Neural cell (in vitro differentiated cells): ENCODE measurements around the gene C10orf90. TPM values are rescaled to one million over a fixed set of nuclear protein-coding genes. Genes with fewer than 3 reads are reported as not detected.

Experiments
- H2AFZ ChIP-seq: fragments of 200-600, 300-800 bp; sonication (generic), shearing (Covaris generic); 2 replicates; pipeline ENCODE4 v1.6.0; 2014; ENCODE audit warnings: low read depth, mild to moderate bottlenecking, antibody characterized with exemption, low read length, moderate library complexity
- H3F3A ChIP-seq: fragments of 200-600 bp; shearing (Covaris generic); 2 replicates; pipeline ENCODE4 v1.6.1; 2016; ENCODE audit warnings: mild to moderate bottlenecking, moderate library complexity, mixed read lengths, antibody characterized with exemption, low read length; ENCODE audit not compliant: insufficient read depth, poor library complexity, severe bottlenecking
- H3K27ac ChIP-seq: fragments of 200-600, 300-800 bp; sonication (generic), shearing (Covaris generic); 2 replicates; pipeline ENCODE4 v1.5.1; 2014; ENCODE audit warnings: mild to moderate bottlenecking, low read length, moderate library complexity
- H3K27me3 ChIP-seq: fragments of 300-800, 200-600 bp; sonication (generic), shearing (Covaris generic); 2 replicates; pipeline ENCODE4 v1.6.0; 2014; ENCODE audit warnings: mild to moderate bottlenecking, low read depth, low read length, moderate library complexity; ENCODE audit not compliant: insufficient read depth
- H3K36me3 ChIP-seq: fragments of 300-800, 200-600 bp; sonication (generic), shearing (Covaris generic); 2 replicates; pipeline ENCODE4 v1.5.1; 2014; ENCODE audit warnings: mild to moderate bottlenecking, antibody characterized with exemption, low read length, moderate library complexity; ENCODE audit not compliant: insufficient read depth
- H3K4me2 ChIP-seq: fragments of 300-800, 200-600 bp; sonication (generic), shearing (Covaris generic); 2 replicates; pipeline ENCODE4 v1.6.0; 2014; ENCODE audit warnings: mild to moderate bottlenecking, low read length
- H3K4me3 ChIP-seq: fragments of 300-800, 200-600 bp; sonication (generic), shearing (Covaris generic); 2 replicates; pipeline ENCODE4 v1.5.1; 2014; ENCODE audit warnings: mild to moderate bottlenecking, low read length, moderate library complexity
- H3K79me2 ChIP-seq: fragments of 200-600 bp; shearing (Covaris generic); replicated peaks from 2 replicates; pipeline ENCODE4 v1.6.0; 2014; ENCODE audit warnings: mild to moderate bottlenecking, low read length, moderate library complexity; ENCODE audit not compliant: insufficient read depth
- H3K9ac ChIP-seq: fragments of 300-800, 200-600 bp; sonication (generic), shearing (Covaris generic); 2 replicates; pipeline ENCODE4 v1.6.1; 2016; ENCODE audit warnings: mild to moderate bottlenecking, low read length, mixed read lengths
- H3K9me2 ChIP-seq: fragments of 200-600 bp; shearing (Covaris generic); 2 replicates; pipeline ENCODE4 v1.6.1; 2016; ENCODE audit warnings: mild to moderate bottlenecking, low read length, mixed read lengths; ENCODE audit not compliant: insufficient read depth
- H3K9me3 ChIP-seq: fragments of 200-600, 300-800 bp; sonication (generic), shearing (Covaris generic); 2 replicates; pipeline ENCODE4 v1.6.1; 2016; ENCODE audit warnings: mild to moderate bottlenecking, mixed run types, low read length, moderate library complexity, mixed read lengths
- H4K20me1 ChIP-seq: fragments of 200-600 bp; shearing (Covaris generic); 2 replicates; pipeline ENCODE4 v1.6.1; 2016; ENCODE audit warnings: mild to moderate bottlenecking, mixed run types; ENCODE audit not compliant: insufficient read depth
- EP300 ChIP-seq: fragments of 450-650 bp; conservative IDR thresholded peaks from 2 replicates; pipeline ENCODE4 v1.6.1; 2014; ENCODE audit warnings: antibody characterized with exemption, mild to moderate bottlenecking, moderate library complexity; ENCODE audit not compliant: poor library complexity, severe bottlenecking
- EZH2 ChIP-seq: fragments of 200-600, 300-800 bp; shearing (Covaris generic), sonication (generic); IDR thresholded peaks from 2 replicates; pipeline ENCODE4 v1.6.1; 2014; ENCODE audit warnings: antibody characterized with exemption, low read length, borderline replicate concordance, mild to moderate bottlenecking; ENCODE audit not compliant: insufficient read depth, poor library complexity, severe bottlenecking
- MXI1 ChIP-seq: fragments of 450-650 bp; conservative IDR thresholded peaks from 2 replicates; pipeline ENCODE4 v1.6.1; 2014; ENCODE audit warnings: antibody characterized with exemption, mild to moderate bottlenecking; ENCODE audit not compliant: poor library complexity, severe bottlenecking
- POLR2AphosphoS5 ChIP-seq: IDR thresholded peaks from 2 replicates; pipeline ENCODE4 v1.6.1; 2012
- RAD21 ChIP-seq: fragments of 450-650 bp; conservative IDR thresholded peaks from 2 replicates; pipeline ENCODE4 v1.6.1; 2014; ENCODE audit warnings: antibody characterized with exemption, mild to moderate bottlenecking, moderate library complexity
- SMC3 ChIP-seq: fragments of 450-650 bp; conservative IDR thresholded peaks from 2 replicates; pipeline ENCODE4 v1.6.1; 2014; ENCODE audit warnings: antibody characterized with exemption, mild to moderate bottlenecking, moderate library complexity; ENCODE audit not compliant: poor library complexity
- TAF1 ChIP-seq: IDR thresholded peaks from 2 replicates; pipeline ENCODE4 v1.6.1; 2012; ENCODE audit warnings: low read depth
- polyA plus RNA-seq: library from polyadenylated mRNA; depleted of rRNA; stranded (reverse); fragments of >200 nt; gene quantifications from 2 replicates; pipeline ENCODE4 v1.2.3, GENCODE V29; 2014
- TF ChIP-seq, protein P1 (sequence below): IDR thresholded peaks from 2 replicates; pipeline ENCODE4 v1.6.1; 2012; ENCODE audit warnings: borderline replicate concordance
- TF ChIP-seq, protein P2 (sequence below): fragments of 450-650 bp; IDR thresholded peaks from 2 replicates; pipeline ENCODE4 v1.5.1; 2014; ENCODE audit warnings: antibody characterized with exemption, mild to moderate bottlenecking, moderate library complexity; ENCODE audit not compliant: poor library complexity, severe bottlenecking

C10orf90 gene
- polyA plus RNA-seq, 1 donor from 2014 or later = not detected

DNA sequence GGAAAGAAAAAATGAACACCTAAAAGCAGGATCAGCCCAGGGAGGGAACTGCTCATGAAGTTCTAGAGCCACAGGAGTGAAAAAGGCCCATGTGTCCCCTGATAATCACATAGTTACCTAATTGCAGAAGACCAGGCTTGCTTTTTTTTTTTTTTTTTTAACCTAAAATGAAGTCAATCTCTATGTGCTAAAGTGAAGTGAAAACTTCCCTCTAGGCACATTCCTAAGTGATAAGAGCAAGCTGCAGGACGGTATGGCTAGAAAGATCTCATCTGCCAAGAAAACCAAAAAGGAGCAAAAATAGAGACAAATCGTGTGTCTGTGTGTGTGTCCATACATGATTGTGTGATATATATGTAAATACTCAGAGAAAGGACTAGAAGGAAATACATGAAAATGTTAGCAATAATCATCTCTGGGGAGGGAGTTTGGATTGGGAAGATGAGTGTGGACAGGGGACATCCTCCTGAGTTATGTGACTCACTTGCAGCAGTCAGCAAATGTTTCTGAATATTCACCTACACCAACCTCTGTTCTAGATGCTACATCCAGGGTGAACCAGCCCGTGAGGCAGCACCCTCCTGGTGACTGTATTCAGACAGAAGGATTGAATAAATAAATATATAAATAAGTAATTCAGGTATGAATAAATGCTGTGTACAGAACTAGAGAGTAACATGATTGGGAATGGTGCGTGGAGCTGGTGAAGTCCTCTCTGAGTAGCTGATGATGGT is 76.4 kb downstream of the C10orf90 start:
- no peaks in the 10 kb centered on the region for H3F3A ChIP-seq
- H3K36me3 ChIP-seq = no peaks in the 10 kb centered on the region
- H2AFZ ChIP-seq = no peak overlapping the region
- TF ChIP-seq RAD21 = no peak
- TF ChIP-seq POLR2AphosphoS5 = no peak
- TF ChIP-seq, protein P1, sequence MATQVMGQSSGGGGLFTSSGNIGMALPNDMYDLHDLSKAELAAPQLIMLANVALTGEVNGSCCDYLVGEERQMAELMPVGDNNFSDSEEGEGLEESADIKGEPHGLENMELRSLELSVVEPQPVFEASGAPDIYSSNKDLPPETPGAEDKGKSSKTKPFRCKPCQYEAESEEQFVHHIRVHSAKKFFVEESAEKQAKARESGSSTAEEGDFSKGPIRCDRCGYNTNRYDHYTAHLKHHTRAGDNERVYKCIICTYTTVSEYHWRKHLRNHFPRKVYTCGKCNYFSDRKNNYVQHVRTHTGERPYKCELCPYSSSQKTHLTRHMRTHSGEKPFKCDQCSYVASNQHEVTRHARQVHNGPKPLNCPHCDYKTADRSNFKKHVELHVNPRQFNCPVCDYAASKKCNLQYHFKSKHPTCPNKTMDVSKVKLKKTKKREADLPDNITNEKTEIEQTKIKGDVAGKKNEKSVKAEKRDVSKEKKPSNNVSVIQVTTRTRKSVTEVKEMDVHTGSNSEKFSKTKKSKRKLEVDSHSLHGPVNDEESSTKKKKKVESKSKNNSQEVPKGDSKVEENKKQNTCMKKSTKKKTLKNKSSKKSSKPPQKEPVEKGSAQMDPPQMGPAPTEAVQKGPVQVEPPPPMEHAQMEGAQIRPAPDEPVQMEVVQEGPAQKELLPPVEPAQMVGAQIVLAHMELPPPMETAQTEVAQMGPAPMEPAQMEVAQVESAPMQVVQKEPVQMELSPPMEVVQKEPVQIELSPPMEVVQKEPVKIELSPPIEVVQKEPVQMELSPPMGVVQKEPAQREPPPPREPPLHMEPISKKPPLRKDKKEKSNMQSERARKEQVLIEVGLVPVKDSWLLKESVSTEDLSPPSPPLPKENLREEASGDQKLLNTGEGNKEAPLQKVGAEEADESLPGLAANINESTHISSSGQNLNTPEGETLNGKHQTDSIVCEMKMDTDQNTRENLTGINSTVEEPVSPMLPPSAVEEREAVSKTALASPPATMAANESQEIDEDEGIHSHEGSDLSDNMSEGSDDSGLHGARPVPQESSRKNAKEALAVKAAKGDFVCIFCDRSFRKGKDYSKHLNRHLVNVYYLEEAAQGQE = no peak
- no peak for TF ChIP-seq SMC3
- no peak for TF ChIP-seq EP300
- no peak for TF ChIP-seq MXI1
- no peak for TF ChIP-seq TAF1
- TF ChIP-seq, protein P2, sequence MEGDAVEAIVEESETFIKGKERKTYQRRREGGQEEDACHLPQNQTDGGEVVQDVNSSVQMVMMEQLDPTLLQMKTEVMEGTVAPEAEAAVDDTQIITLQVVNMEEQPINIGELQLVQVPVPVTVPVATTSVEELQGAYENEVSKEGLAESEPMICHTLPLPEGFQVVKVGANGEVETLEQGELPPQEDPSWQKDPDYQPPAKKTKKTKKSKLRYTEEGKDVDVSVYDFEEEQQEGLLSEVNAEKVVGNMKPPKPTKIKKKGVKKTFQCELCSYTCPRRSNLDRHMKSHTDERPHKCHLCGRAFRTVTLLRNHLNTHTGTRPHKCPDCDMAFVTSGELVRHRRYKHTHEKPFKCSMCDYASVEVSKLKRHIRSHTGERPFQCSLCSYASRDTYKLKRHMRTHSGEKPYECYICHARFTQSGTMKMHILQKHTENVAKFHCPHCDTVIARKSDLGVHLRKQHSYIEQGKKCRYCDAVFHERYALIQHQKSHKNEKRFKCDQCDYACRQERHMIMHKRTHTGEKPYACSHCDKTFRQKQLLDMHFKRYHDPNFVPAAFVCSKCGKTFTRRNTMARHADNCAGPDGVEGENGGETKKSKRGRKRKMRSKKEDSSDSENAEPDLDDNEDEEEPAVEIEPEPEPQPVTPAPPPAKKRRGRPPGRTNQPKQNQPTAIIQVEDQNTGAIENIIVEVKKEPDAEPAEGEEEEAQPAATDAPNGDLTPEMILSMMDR = no peak
- TF ChIP-seq EZH2 = no peak
- H3K9me2 ChIP-seq = no peaks in the 10 kb centered on the region
- H3K9me3 ChIP-seq = no peaks in the 10 kb centered on the region
- H3K27ac ChIP-seq = no peak overlapping the region
- no peak overlapping the region for H3K9ac ChIP-seq
- no peaks in the 10 kb centered on the region for H3K79me2 ChIP-seq
- no peak overlapping the region for H3K4me2 ChIP-seq
- no peak overlapping the region for H3K4me3 ChIP-seq
- no peaks in the 10 kb centered on the region for H4K20me1 ChIP-seq
- no peaks in the 10 kb centered on the region for H3K27me3 ChIP-seq

DNA sequence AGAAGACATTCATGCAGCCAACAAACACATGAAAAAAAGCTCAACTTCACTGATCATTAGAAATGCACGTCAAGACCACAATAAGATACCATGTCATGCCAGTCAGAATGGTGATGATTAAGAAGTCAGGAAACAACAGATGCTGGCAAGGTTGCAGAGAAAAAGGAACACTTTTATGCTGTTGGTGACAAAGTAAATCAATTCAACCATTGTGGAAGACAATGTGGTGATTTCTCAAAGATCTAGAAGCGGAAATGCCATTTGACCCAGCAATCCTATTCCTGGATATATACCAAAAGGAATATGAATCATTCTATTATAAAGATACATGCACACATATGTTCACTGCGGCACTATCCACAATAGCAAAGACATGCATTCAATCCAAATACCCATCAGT is 77.6 kb downstream of the C10orf90 start:
- Histone ChIP-seq H3K27me3 (no peaks in the 10 kb centered on the region), H2AFZ (no peak overlapping the region), H3K27ac (no peak overlapping the region), H3K79me2 (no peaks in the 10 kb centered on the region), H3K9ac (no peak overlapping the region), H3K9me3 (no peaks in the 10 kb centered on the region), H3K4me2 (no peak overlapping the region), H3F3A (no peaks in the 10 kb centered on the region), H3K36me3 (no peaks in the 10 kb centered on the region), H4K20me1 (no peaks in the 10 kb centered on the region), H3K9me2 (no peaks in the 10 kb centered on the region), H3K4me3 (no peak overlapping the region)
- TF ChIP-seq EZH2 (no peak), RAD21 (no peak), EP300 (no peak), TAF1 (no peak), POLR2AphosphoS5 (no peak), MXI1 (no peak), SMC3 (no peak)
- TF ChIP-seq, protein P1 = no peak
- TF ChIP-seq, protein P2 = no peak
